NCI-H446 treated with DMSO at 0.1 percent for 48 hours (cell line): Measurements from ENCODE around the gene SV2C.

Experiments
- DNase-seq: peaks from one replicate; lab custom pipeline; 2025; lab: John Stamatoyannopoulos, UW

Gene SV2C

DNA sequence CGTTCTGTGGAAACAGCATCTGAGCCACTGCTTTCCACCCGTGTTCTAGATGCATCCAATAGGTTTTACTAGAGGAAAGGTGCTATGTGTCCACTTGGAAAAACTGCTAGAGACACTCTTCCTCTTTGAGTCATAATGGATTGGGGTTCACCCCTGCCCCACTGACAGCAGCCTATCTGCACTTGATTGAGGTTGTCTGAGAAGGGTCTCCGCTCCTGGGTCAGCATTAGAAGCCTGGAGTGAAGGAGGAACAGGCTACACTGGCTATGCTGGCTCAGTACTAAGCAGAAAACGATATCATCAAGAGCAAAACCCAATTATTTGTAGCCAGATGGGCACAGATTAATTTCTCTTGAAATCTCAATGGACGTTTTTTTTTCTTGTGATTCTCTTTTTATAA, 167.3 kb downstream of the SV2C start:
- DNase-seq, result no peak

GRCh38 chr5:76251656-76252055, 168.5 kb downstream of the SV2C start:
- no peak for DNase-seq

DNA sequence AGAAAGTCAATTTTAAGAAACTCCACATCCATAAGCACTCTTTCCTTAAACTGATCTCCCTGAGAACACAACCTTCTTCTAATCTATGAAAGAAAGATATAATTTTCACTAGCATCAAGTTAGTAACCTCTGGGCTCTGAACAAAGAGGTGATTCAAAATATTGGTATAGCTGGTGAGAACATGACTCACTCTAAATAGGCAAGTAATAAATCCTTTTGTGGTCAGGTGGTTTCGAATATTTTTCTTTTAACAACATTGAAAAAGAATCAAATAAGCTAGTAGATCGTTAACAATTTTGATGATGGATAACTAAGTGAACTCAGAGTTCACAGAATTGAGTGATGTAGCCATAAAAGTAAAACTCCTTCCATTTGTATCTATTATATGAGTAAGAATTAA, 169.3 kb downstream of the SV2C start:
- DNase-seq, result no peak

GRCh38 chr5:76256116-76256889, 173.1 kb downstream of the SV2C start:
- peak; percentile 21 for DNase-seq

- DNase-seq, result no peak
These were observed 174.1 kb downstream of the SV2C start for GRCh38 chr5:76257225-76257833.

GRCh38 chr5:76257897-76258296, 174.7 kb downstream of the SV2C start:
- no peak for DNase-seq

DNA sequence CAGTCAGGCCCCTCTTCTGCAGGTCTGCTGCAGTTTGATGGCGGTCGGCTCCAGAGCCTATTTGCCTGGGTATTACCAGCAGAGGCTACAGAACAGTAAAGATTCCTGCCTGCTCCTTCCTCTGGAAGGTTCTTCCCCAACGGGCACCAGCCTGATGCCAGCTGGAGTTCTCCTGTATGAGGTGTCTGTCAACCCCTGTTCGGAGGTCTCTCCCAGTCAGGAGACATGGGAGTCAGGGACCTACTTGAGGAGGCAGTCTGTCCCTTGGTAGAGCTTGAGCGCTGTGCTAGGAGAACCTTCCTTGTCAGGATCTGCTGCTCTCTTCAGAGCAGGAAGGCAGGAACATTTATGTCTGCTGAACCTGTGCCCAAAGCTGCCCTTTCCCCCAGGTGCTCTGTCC, 181.5 kb downstream of the SV2C start:
- DNase-seq, result no peak

- DNase-seq, result no peak
These were observed 186.2 kb downstream of the SV2C start for GRCh38 chr5:76269259-76269931.

- DNase-seq, result no peak
These were observed 186.9 kb downstream of the SV2C start for GRCh38 chr5:76269932-76270610.

DNA sequence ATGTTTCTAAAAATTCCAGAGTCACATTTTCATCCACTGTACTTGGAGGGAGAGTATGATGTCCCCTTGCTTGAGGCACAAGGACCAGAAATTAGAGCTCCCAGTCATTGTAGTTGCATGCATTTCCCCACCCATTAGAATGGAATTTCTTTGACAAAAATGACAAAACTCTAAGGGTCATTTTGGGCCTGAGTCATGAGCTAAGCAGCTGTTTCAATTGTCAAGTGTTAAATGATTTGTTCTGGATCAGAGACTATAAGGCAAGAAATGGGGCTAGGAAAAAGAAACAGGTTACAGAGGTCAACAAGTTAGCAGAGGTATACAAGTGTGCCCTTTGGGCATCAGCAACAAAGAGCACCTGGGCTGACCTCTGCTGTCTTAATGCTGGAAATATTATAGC, 188.7 kb downstream of the SV2C start:
- no peak for DNase-seq

- DNase-seq, result no peak
These were observed 190.2 kb downstream of the SV2C start for GRCh38 chr5:76273206-76273885.

DNA sequence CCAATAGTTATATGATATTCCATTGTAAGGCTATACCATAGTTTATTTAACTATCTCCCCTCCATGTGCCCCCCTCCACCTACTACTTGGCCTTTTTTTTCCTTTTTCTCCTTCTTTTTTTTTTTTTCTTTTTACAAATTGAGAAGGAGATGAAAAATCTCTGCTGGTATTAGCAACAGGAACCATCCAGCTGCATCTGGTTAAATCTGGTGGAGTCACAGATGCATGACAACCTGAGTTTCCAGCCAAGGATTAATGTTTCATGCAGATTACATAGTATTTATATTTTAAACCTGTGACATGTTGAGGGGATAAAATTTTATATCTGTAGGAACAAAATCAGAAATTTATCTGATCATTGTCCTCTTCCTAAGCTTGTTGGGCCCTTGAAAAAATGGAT, 191.4 kb downstream of the SV2C start:
- no peak for DNase-seq

DNA sequence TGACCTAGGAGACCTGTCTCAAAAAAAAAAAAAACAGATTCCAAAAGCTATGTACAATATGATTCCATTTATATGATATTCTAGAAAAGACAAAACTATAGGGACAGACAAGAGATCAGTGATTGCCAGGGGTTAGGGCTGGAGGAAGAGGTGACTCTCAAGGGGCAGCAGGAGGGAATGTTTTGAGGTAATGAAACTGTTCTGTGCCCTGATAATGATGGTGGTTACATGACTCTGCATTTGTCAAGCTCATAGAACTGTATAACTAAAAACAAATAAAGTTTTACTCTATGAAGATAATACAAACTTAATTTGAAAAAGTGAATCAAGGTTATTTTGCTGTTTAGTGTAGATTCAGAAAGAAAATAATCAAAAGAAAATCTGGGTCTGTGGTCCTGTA, 194.6 kb downstream of the SV2C start:
- no peak for DNase-seq

GRCh38 chr5:76278261-76278789, 195.1 kb downstream of the SV2C start:
- no peak for DNase-seq

- DNase-seq, result no peak
These were observed 197.3 kb downstream of the SV2C start for GRCh38 chr5:76280494-76280893.

GRCh38 chr5:76283670-76284069, 200.5 kb downstream of the SV2C start:
- DNase-seq, result no peak

- no peak for DNase-seq
These were observed 206.5 kb downstream of the SV2C start for GRCh38 chr5:76289692-76290091.

DNA sequence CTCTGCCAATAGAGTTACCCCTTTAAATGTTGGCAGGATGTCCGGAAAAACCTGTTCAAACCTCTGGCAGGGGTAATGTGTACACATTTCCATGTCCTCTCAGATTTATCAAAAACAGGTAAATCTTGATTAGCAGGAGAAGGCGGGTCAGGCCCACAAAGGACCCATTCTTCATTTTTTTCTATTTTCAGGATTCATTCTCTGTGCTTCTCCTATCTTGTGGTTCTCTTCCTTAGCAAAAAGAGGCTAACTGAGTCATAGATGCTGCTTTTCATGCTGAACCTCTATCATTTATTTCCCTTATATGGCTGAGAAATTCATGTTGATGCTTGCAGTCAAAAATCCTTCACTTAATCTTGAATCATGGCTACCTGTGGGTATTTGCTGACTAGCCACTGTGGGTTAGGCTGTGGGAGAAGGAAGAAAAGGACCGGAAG, 207.2 kb downstream of the SV2C start:
- no peak for DNase-seq

GRCh38 chr5:76291305-76292077, 208.3 kb downstream of the SV2C start:
- DNase-seq, result no peak

- DNase-seq, result no peak
These were observed 209.6 kb downstream of the SV2C start for GRCh38 chr5:76292620-76293322.
